Breast epithelium (tissue), 4 donors: Measurements from ENCODE around the gene SLC46A3. TPM values are rescaled to one million over a fixed set of nuclear protein-coding genes. Genes with fewer than 3 reads are reported as not detected.
"Not testable (repeated sequence)": the region's sequence is repeated elsewhere in the genome, so short reads cannot be mapped to it uniquely, and the experiment has no call there.

ENCODE experiments used
- DNase-seq, 2 donors: peaks; one replicate each; pipeline ENCODE4 v3.0.0-alpha.2; 2019; ENCODE audit warnings: low spot score in 2 of 2
- H3K27ac ChIP-seq, 2 donors: fragments of 200-600 bp; sonication (generic) in 1 of 2; one replicate each; pipeline ENCODE4 v1.5.1; 2016 to 2019; ENCODE audit warnings: mild to moderate bottlenecking in 1 of 2
- H3K27me3 ChIP-seq, 2 donors: fragments of 200-600 bp; sonication (generic) in 1 of 2; one replicate each; pipeline versions ENCODE4 v1.5.1 to v1.6.0; 2017 to 2019; ENCODE audit warnings: control low read depth in 1 of 2, mild to moderate bottlenecking in 1 of 2
- H3K36me3 ChIP-seq: fragments of 200-600 bp; one replicate; pipeline ENCODE4 v1.5.1; 2019
- H3K4me1 ChIP-seq, 2 donors: fragments of 200-600 bp; sonication (generic); one replicate each; pipeline ENCODE4 v1.5.1; 2016 to 2019; ENCODE audit warnings: control low read depth in 1 of 2
- H3K4me3 ChIP-seq, 3 donors: fragments of 200-600 bp; sonication (generic); 1 replicate in 2 of 3; 2 replicates in 1 of 3; pipeline ENCODE4 v1.5.1; 2016 to 2019; ENCODE audit warnings: mild to moderate bottlenecking in 3 of 3, moderate library complexity in 2 of 3
- H3K9me3 ChIP-seq, 2 donors: fragments of 200-600 bp; sonication (generic) in 1 of 2; one replicate each; pipeline ENCODE4 v1.5.1; 2016 to 2019; ENCODE audit warnings: control low read depth in 1 of 2
- POLR2A ChIP-seq: fragments of 450-650 bp; IDR thresholded peaks from one replicate; pipeline ENCODE4 v1.6.1; 2016; ENCODE audit warnings: antibody characterized with exemption, mild to moderate bottlenecking, moderate library complexity
- POLR2AphosphoS5 ChIP-seq, 3 donors: sonication (generic); formaldehyde crosslinking; IDR thresholded peaks; one replicate each; pipeline ENCODE4 v1.6.1; 2017; ENCODE audit warnings: antibody characterized with exemption in 3 of 3
- intact Hi-C: fragments of 100-400 bp; cut with DNase I; formaldehyde crosslinking; loops from one replicate; pipeline ENCODE4 v1.15.1; 2023; ENCODE audit warnings: low total_unique reads
- total RNA-seq, 3 donors: library from RNA; depleted of rRNA; stranded (reverse); fragments of >200 nt; gene quantifications; one replicate each; pipeline ENCODE4 v1.1.0, GENCODE V29; 2016
- TF ChIP-seq, protein P1 (sequence below), 3 donors: fragments of 450-650 bp; IDR thresholded peaks; one replicate each; pipeline ENCODE4 v1.5.1; 2016 to 2017; ENCODE audit warnings: antibody characterized with exemption in 3 of 3, mild to moderate bottlenecking in 3 of 3, moderate library complexity in 3 of 3

The SLC46A3 gene
- total RNA-seq, 3 donors from 2014 or later: 17.1 to 29.7 (median 25.6) TPM

DNA sequence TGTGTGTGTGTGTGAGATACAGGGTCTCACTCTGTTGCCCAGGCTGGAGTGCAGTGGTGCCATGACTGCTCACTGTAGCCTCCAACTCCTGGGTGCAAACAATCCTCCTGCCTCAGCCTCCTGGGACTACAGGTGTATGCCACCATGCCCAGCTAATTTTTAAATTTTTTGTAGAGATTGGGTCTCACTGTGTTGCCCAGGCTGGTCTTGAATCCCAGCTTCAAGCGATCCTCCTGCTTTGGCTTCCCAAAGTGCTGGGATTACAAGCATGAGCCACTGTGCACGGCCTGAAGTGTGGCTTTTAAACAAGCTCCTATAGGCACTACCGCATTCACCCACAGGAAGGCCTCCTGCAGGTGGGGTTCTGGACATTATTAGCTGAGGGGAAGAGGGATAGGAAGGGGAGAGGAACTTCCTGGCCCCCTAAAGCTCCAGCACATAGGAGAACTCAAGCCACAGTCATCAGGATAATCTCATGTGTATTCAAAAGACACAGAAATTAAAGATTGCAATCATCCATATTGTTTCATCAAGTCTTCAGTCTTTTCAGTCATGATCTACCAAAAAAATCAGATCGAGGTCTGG, 24.8 kb upstream of the SLC46A3 start:
- Histone ChIP-seq H3K27me3 (no peaks in the 10 kb centered on the region), H3K4me3 (no peak overlapping the region), H3K27ac (peak overlapping the region in 1 of 2 donors; percentile 12), H3K9me3 (no peaks in the 10 kb centered on the region), H3K36me3 (no peaks in the 10 kb centered on the region), H3K4me1 (no peaks in the 10 kb centered on the region)
- TF ChIP-seq POLR2AphosphoS5 (IDR thresholded peaks at IDR 0.05): no peak
- TF ChIP-seq, protein P1, sequence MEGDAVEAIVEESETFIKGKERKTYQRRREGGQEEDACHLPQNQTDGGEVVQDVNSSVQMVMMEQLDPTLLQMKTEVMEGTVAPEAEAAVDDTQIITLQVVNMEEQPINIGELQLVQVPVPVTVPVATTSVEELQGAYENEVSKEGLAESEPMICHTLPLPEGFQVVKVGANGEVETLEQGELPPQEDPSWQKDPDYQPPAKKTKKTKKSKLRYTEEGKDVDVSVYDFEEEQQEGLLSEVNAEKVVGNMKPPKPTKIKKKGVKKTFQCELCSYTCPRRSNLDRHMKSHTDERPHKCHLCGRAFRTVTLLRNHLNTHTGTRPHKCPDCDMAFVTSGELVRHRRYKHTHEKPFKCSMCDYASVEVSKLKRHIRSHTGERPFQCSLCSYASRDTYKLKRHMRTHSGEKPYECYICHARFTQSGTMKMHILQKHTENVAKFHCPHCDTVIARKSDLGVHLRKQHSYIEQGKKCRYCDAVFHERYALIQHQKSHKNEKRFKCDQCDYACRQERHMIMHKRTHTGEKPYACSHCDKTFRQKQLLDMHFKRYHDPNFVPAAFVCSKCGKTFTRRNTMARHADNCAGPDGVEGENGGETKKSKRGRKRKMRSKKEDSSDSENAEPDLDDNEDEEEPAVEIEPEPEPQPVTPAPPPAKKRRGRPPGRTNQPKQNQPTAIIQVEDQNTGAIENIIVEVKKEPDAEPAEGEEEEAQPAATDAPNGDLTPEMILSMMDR (IDR thresholded peaks at IDR 0.05): no peak
- no peak for TF ChIP-seq POLR2A
- no peak for DNase-seq
- intact Hi-C loops: no loop called here

DNA sequence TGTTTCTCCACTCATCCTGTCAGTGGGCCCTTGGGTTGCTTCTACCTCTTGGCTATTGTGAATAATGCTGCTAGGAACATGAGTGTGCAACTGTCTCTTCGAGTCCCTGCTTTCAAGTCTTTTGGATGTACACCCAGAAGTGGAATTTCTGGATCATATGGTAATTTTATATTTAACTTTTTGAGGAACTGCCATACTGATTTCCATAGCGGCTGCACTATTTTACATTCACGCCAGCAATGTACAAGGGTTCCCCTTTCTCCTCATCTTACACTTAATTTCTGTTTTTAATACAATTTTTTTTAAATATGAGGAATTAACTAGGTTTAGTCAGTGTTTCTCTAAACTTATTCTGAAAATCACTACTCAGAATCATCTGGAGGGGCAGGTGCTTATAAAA, 24.2 kb upstream of the SLC46A3 start:
- H3K36me3 ChIP-seq: no peaks in the 10 kb centered on the region
- H3K9me3 ChIP-seq: no peaks in the 10 kb centered on the region
- TF ChIP-seq, protein P1 (IDR thresholded peaks at IDR 0.05): no peak
- TF ChIP-seq POLR2A (no peak), POLR2AphosphoS5 (IDR thresholded peaks at IDR 0.05) (no peak)
- intact Hi-C loops: no loop called here
- DNase-seq: no peak
- no peaks in the 10 kb centered on the region for H3K27me3 ChIP-seq
- H3K4me3 ChIP-seq: no peak overlapping the region
- no peak overlapping the region for H3K27ac ChIP-seq
- no peaks in the 10 kb centered on the region for H3K4me1 ChIP-seq

DNA sequence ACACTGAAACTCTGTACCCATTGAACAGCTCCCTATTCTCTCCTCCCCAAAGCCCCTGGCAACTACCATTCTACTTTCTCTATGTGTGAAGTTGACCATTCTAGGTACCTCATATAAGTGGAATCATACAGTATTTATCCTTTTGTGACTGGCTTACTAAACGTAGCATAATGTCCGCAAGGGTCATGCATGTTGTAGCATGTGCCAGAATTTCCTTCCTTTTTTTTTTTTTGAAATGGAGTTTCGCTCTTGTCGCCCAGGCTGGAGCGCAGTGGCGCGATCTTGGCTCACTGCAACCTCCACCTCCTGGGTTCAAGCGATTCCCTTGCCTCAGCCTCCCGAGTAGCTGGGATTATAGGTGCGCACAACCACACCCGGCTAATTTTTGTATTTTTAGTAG, 23.7 kb upstream of the SLC46A3 start:
- intact Hi-C loops, DNase-seq, H3K4me3 ChIP-seq, H3K36me3 ChIP-seq, H3K4me1 ChIP-seq, H3K27me3 ChIP-seq, H3K27ac ChIP-seq, H3K9me3 ChIP-seq: not testable (repeated sequence)

DNA sequence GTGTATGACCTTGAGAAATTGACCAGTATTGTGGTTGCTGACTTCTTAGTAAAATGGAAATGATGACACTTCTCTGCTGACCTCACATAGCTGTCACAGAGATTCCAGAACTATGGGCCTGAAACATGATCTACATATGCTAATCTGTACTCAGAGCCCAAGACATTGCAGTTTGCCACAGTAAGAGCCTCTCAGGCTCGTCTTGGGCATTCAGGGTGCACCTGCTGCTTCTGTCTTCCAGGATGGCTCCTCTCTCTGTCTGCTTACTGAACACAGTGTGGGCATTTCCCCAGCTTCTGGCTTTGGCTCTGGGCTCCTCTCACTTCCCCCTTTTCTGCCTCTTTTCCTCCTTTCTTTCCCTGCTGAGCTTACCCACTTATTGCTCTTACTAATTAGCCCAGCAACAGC, 22.3 kb upstream of the SLC46A3 start:
- DNase-seq: no peak
- Histone ChIP-seq H3K36me3 (no peaks in the 10 kb centered on the region), H3K9me3 (no peaks in the 10 kb centered on the region), H3K27ac (no peak overlapping the region), H3K4me3 (no peak overlapping the region), H3K27me3 (no peaks in the 10 kb centered on the region), H3K4me1 (no peaks in the 10 kb centered on the region)
- TF ChIP-seq, protein P1 (IDR thresholded peaks at IDR 0.05): no peak
- TF ChIP-seq POLR2AphosphoS5 (IDR thresholded peaks at IDR 0.05): no peak
- TF ChIP-seq POLR2A: no peak
- intact Hi-C loops: no loop called here

DNA sequence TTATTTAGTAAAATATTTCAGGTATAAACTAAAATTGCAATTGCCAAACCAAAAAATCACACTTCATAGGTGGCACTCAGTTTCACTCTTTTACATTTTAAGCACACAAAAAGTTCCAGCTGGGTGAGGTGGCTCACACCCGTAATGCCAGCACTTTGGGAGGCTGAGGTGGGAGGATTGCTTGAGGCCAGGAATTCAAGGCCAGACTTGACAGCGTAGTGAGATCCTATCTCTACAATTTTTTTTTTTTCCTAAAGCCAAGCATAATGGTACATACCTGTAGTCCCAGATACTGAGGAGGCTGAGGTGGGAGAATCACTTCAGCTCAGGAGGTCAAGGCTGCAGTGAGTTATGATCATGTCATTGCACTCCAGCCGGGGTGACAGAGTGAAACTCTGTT, 20.6 kb upstream of the SLC46A3 start:
- intact Hi-C loops: no loop called here
- Histone ChIP-seq H3K36me3 (no peaks in the 10 kb centered on the region), H3K27me3 (no peaks in the 10 kb centered on the region), H3K4me1 (no peaks in the 10 kb centered on the region), H3K27ac (no peak overlapping the region), H3K4me3 (no peak overlapping the region), H3K9me3 (no peaks in the 10 kb centered on the region)
- no peak for DNase-seq
- TF ChIP-seq POLR2AphosphoS5 (IDR thresholded peaks at IDR 0.05): no peak
- TF ChIP-seq POLR2A: no peak
- TF ChIP-seq, protein P1 (IDR thresholded peaks at IDR 0.05): no peak

DNA sequence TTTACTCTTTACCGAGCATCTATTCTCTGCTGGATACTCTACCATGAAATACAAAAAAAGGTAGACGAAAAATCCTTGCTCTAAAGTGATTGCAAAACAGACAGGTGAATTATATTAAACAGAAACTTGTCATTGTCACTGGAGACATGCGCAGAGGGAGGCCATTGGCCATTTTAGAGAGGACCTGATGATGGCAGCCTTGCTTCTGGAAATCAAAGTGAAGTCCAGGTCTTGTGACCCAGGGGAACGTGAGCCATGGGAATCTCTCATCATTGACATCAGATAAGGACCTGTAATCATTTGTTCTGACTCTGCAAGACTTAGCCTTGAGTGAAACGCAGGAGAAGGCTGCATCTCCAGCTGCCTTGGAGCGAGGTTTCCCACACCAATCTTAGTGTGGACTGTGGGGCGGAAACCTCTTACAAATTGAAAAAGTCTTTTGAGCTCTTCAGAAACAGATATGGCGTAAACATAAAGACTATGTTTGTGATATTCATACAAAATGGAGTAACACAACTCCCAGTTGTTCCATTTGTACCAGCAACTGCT, 16.8 kb upstream of the SLC46A3 start:
- H3K4me1 ChIP-seq: no peaks in the 10 kb centered on the region
- intact Hi-C loops: no loop called here

More for the DNA sequence above, 16.8 kb upstream of the SLC46A3 start:
- Histone ChIP-seq H3K27ac (no peak overlapping the region), H3K9me3 (no peaks in the 10 kb centered on the region), H3K27me3 (no peaks in the 10 kb centered on the region), H3K36me3 (no peaks in the 10 kb centered on the region), H3K4me3 (no peak overlapping the region)
- no peak for DNase-seq
- no peak for TF ChIP-seq POLR2AphosphoS5 (IDR thresholded peaks at IDR 0.05)
- TF ChIP-seq POLR2A: no peak
- TF ChIP-seq, protein P1 (IDR thresholded peaks at IDR 0.05): no peak
